ENCODE measurements around the gene ARHGAP12. TPM values are rescaled to one million over a fixed set of nuclear protein-coding genes. Genes with fewer than 3 reads are reported as not detected.

ARHGAP12 gene
- total and polyA plus RNA-seq, 2 experiments from 2014 or later = 20.1 to 43.3 TPM

GRCh38 chr10:31838065-31838464 lies 90.6 kb downstream of the ARHGAP12 start:
- WGBS, 2 experiments (ENCODE audit: low coverage in 1 of 2, low lambda C conversion rate in 2 of 2, missing lambda C conversion rate in 2 of 2) = 96 to 97% methylated on average over 1 of the region's 1 CpG
- no peaks in the 10 kb centered on the region for H3K27me3 ChIP-seq (replicated peaks; ENCODE audit: insufficient read depth)
- H3K4me1 ChIP-seq (ENCODE audit: insufficient read depth) = no peaks in the 10 kb centered on the region
- no peaks in the 10 kb centered on the region for H4K20me1 ChIP-seq (ENCODE audit: insufficient read depth)
- in situ Hi-C loops (cut with MboI) = no loop called here
- H3K9me3 ChIP-seq (ENCODE audit: low read depth) = no peaks in the 10 kb centered on the region
- no peak for TF ChIP-seq EZH2 (IDR thresholded peaks at IDR 0.05; ENCODE audit: insufficient read depth, poor library complexity, severe bottlenecking)
- TF ChIP-seq EZH2phosphoT487 (IDR thresholded peaks at IDR 0.05; ENCODE audit: insufficient read depth, low read depth) = no peak
- peaks cover 4% of the 10 kb centered on the region; the same call in 1 of the 2 replicates for H3F3A ChIP-seq (ENCODE audit: insufficient read depth)
- no peaks in the 10 kb centered on the region for H3K9me2 ChIP-seq (ENCODE audit: insufficient read depth)
- DNase-seq = no peak
- no peak overlapping the region for H3K27ac ChIP-seq
- 0 out of 2 replicates have a peak, but pooled peaks cover 3% of the 10 kb centered on the region for H3K79me2 ChIP-seq (ENCODE audit: insufficient read depth)
- H2AFZ ChIP-seq = no peak overlapping the region
- no peak overlapping the region for H3K4me2 ChIP-seq (ENCODE audit: unreplicated experiment)
- no peak overlapping the region for H3K4me3 ChIP-seq
- H3K9ac ChIP-seq = no peak overlapping the region
- H3K36me3 ChIP-seq (ENCODE audit: low read depth) = no peaks in the 10 kb centered on the region

GRCh38 chr10:31836569-31837406 lies 91.8 kb downstream of the ARHGAP12 start:
- Histone ChIP-seq H3K9ac (no peak overlapping the region), H3F3A (ENCODE audit: insufficient read depth) (peaks cover 11% of the 10 kb centered on the region; the same call in 1 of the 2 replicates), H3K79me2 (ENCODE audit: insufficient read depth) (0 out of 2 replicates have a peak, but pooled peaks cover 3% of the 10 kb centered on the region), H3K4me2 (ENCODE audit: unreplicated experiment) (no peak overlapping the region), H3K9me2 (ENCODE audit: insufficient read depth) (no peaks in the 10 kb centered on the region), H3K9me3 (ENCODE audit: low read depth) (no peaks in the 10 kb centered on the region), H3K4me1 (ENCODE audit: insufficient read depth) (peaks cover 5% of the 10 kb centered on the region), H4K20me1 (ENCODE audit: insufficient read depth) (no peaks in the 10 kb centered on the region), H3K27ac (no peak overlapping the region), H3K36me3 (ENCODE audit: low read depth) (no peaks in the 10 kb centered on the region), H3K4me3 (no peak overlapping the region), H3K27me3 (replicated peaks; ENCODE audit: insufficient read depth) (no peaks in the 10 kb centered on the region), H2AFZ (no peak overlapping the region)
- in situ Hi-C loops (cut with MboI) = no loop called here
- DNase-seq = peak; percentile 68
- no peak for TF ChIP-seq EZH2phosphoT487 (IDR thresholded peaks at IDR 0.05; ENCODE audit: insufficient read depth, low read depth)
- TF ChIP-seq EZH2 (IDR thresholded peaks at IDR 0.05; ENCODE audit: insufficient read depth, poor library complexity, severe bottlenecking) = no peak
- 80 to 81% methylated on average over 9 of the region's 9 CpGs for WGBS, 2 experiments (ENCODE audit: low coverage in 1 of 2, low lambda C conversion rate in 2 of 2, missing lambda C conversion rate in 2 of 2)

GRCh38 chr10:31833753-31834152 lies 94.9 kb downstream of the ARHGAP12 start:
- no peak overlapping the region for H3K9ac ChIP-seq
- H3K9me3 ChIP-seq (ENCODE audit: low read depth) = no peaks in the 10 kb centered on the region
- H3K27ac ChIP-seq = no peak overlapping the region
- no peak overlapping the region for H2AFZ ChIP-seq
- no peak for DNase-seq
- TF ChIP-seq EZH2 (IDR thresholded peaks at IDR 0.05; ENCODE audit: insufficient read depth, poor library complexity, severe bottlenecking) = no peak
- no peak for TF ChIP-seq EZH2phosphoT487 (IDR thresholded peaks at IDR 0.05; ENCODE audit: insufficient read depth, low read depth)
- no peaks in the 10 kb centered on the region for H3K36me3 ChIP-seq (ENCODE audit: low read depth)
- in situ Hi-C loops (cut with MboI) = no loop called here
- no peak overlapping the region for H3K4me2 ChIP-seq (ENCODE audit: unreplicated experiment)
- H3F3A ChIP-seq (ENCODE audit: insufficient read depth) = peaks cover 22% of the 10 kb centered on the region
- H3K27me3 ChIP-seq (replicated peaks; ENCODE audit: insufficient read depth) = no peaks in the 10 kb centered on the region
- H3K9me2 ChIP-seq (ENCODE audit: insufficient read depth) = no peaks in the 10 kb centered on the region
- H3K79me2 ChIP-seq (ENCODE audit: insufficient read depth) = peaks cover 11% of the 10 kb centered on the region; the same call in 1 of the 2 replicates
- H3K4me3 ChIP-seq = no peak overlapping the region
- H3K4me1 ChIP-seq (ENCODE audit: insufficient read depth) = peaks cover 24% of the 10 kb centered on the region
- no peaks in the 10 kb centered on the region for H4K20me1 ChIP-seq (ENCODE audit: insufficient read depth)

- H3K27me3 ChIP-seq (replicated peaks; ENCODE audit: insufficient read depth) = no peaks in the 10 kb centered on the region
- no peaks in the 10 kb centered on the region for H3K36me3 ChIP-seq (ENCODE audit: low read depth)
- H3K27ac ChIP-seq = no peak overlapping the region
- no peak overlapping the region for H3K4me2 ChIP-seq (ENCODE audit: unreplicated experiment)
- no peak for TF ChIP-seq EZH2 (IDR thresholded peaks at IDR 0.05; ENCODE audit: insufficient read depth, poor library complexity, severe bottlenecking)
- TF ChIP-seq EZH2phosphoT487 (IDR thresholded peaks at IDR 0.05; ENCODE audit: insufficient read depth, low read depth) = no peak
- H3F3A ChIP-seq (ENCODE audit: insufficient read depth) = peaks cover 19% of the 10 kb centered on the region
- H3K4me1 ChIP-seq (ENCODE audit: insufficient read depth) = peaks cover 24% of the 10 kb centered on the region
- 56 to 71% methylated on average over 1 of the region's 1 CpG for WGBS, 2 experiments (ENCODE audit: low coverage in 1 of 2, low lambda C conversion rate in 2 of 2, missing lambda C conversion rate in 2 of 2)
- H2AFZ ChIP-seq = no peak overlapping the region
- H3K9me3 ChIP-seq (ENCODE audit: low read depth) = no peaks in the 10 kb centered on the region
- H3K9ac ChIP-seq = no peak overlapping the region
- H4K20me1 ChIP-seq (ENCODE audit: insufficient read depth) = no peaks in the 10 kb centered on the region
- no peak for DNase-seq
- no peaks in the 10 kb centered on the region for H3K9me2 ChIP-seq (ENCODE audit: insufficient read depth)
- H3K79me2 ChIP-seq (ENCODE audit: insufficient read depth) = peaks cover 21% of the 10 kb centered on the region; the same call in 1 of the 2 replicates
- in situ Hi-C loops (cut with MboI) = no loop called here
- no peak overlapping the region for H3K4me3 ChIP-seq
Observed at GRCh38 chr10:31832261-31832660, 96.4 kb downstream of the ARHGAP12 start.
